Measurements from ENCODE around the gene SMG5.
"Not testable (repeated sequence)": the region's sequence is repeated elsewhere in the genome, so short reads cannot be mapped to it uniquely, and the experiment has no call there.

SMG5 gene, protein sequence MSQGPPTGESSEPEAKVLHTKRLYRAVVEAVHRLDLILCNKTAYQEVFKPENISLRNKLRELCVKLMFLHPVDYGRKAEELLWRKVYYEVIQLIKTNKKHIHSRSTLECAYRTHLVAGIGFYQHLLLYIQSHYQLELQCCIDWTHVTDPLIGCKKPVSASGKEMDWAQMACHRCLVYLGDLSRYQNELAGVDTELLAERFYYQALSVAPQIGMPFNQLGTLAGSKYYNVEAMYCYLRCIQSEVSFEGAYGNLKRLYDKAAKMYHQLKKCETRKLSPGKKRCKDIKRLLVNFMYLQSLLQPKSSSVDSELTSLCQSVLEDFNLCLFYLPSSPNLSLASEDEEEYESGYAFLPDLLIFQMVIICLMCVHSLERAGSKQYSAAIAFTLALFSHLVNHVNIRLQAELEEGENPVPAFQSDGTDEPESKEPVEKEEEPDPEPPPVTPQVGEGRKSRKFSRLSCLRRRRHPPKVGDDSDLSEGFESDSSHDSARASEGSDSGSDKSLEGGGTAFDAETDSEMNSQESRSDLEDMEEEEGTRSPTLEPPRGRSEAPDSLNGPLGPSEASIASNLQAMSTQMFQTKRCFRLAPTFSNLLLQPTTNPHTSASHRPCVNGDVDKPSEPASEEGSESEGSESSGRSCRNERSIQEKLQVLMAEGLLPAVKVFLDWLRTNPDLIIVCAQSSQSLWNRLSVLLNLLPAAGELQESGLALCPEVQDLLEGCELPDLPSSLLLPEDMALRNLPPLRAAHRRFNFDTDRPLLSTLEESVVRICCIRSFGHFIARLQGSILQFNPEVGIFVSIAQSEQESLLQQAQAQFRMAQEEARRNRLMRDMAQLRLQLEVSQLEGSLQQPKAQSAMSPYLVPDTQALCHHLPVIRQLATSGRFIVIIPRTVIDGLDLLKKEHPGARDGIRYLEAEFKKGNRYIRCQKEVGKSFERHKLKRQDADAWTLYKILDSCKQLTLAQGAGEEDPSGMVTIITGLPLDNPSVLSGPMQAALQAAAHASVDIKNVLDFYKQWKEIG

GRCh38 chr1:156282479-156283222 is at the start of gene SMG5:
Gene SMG5 (minus strand): TSS chr1:156282825. CDS start chr1:156282680, 145 bp downstream.
- peak; percentile 94 for DNase-seq

- DNase-seq = not testable (repeated sequence)
Observed at GRCh38 chr1:156323179-156323578, 40.6 kb upstream of the SMG5 start.

- no peak for DNase-seq
Observed at GRCh38 chr1:156320560-156320959, 37.9 kb upstream of the SMG5 start.

DNA sequence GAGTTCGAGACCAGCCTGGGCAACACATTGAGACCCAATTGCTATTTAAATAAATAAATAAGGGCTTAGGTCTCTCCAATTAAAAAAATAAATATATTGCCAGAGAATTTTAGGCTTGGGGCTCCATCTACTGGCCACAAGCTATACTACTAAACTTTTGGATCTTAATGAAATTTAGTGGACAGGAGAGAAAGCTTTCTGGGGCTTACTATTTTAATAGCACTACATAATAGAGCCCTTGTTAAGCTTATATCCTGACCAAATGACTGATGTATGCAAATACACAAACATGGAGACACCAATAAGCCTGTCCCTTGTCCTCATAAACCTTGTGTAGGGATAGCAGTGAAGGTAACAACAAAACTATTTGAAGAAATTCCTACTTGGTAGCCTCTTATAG is 37.0 kb upstream of the SMG5 start:
- DNase-seq = no peak

DNA sequence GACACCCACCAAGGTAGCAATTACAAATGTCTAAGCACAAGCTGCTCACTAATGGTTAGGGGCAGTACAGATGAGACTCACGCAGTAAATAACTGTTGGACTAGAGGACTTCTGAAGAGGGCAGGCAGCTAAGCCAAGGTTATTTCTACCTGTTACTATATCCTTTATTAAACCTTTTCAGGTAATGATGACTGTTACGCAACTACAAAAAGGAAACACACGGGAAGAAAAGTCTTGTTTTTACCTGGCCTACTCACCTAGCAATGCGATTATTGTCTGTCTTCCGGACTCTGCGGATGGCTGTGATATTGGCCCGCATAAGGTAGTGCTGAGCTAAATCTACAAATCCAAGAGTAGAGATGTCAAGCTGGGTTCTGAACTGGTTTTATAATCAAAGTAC is 34.3 kb upstream of the SMG5 start:
- no peak for DNase-seq

GRCh38 chr1:156310962-156311361 is 28.3 kb upstream of the SMG5 start:
- no peak for DNase-seq

GRCh38 chr1:156308078-156308477 is 25.5 kb upstream of the SMG5 start:
- no peak for DNase-seq

DNA sequence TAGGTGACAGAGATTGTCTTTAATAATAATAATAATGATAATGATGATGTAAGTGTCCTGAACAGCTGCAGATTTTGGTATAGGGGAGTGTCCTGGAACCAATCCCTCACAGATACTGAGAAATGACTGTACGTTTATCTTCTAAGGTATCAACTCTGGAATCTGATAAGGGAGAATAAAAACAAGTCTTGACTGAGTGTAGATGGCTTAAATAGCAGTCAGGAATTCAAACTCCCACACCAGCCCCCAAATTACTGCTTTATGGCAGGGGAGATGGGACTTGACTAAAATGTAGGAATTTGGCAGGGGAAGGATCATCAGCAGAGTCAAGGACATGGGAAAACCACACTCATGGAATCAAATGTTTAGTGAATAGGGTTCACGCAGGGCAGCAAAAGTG is 22.6 kb upstream of the SMG5 start:
- DNase-seq = no peak

DNA sequence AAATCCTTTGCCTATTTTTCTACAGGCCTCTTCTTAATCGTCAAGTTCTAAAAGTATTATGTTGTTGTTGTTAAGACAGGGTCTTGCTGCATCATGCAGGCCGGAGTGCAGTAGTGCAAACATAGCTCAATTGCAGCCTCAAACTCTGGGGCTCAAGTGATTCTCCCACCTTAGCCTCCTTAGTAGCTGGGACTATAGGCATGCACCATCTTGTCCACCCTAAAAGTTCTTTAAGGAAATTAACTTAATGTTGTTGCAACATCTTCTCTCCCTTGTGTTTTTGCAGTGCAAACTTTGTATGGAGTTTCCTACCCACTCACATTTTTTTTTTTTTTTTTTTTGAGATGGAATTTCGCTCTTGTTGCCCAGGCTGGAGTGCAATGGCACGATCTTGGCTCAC is 20.6 kb upstream of the SMG5 start:
- no peak for DNase-seq

DNA sequence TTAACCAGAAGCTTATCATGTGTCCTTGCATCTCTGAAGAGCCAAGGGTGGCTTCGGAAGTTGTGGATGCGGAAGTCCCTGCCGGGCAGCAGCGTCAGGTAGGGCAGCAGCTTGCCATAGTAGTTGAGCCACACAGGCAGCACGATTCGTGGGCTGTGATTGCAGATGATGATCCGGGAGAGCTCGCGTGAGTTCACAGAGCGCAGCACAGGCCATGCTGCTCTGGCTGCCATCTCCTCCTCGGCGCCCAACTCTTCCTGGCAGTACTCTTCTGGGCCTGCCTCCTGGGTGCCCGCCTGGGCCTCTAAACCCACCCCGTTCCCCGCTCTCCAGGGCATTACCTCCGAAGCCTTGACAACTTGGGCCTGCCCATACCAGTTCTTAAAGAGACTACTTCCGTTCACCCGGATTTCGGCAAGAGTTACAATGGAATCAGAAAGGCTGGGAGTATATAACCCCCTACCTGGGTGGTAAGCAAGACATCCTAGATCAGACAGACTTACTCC is 16.3 kb upstream of the SMG5 start, which contains the start of gene VHLL:
TSS of gene VHLL (minus strand) at position 456 of the 506 bp plus-strand sequence. CDS start at position 338, 118 bp downstream.
- no peak for DNase-seq

DNA sequence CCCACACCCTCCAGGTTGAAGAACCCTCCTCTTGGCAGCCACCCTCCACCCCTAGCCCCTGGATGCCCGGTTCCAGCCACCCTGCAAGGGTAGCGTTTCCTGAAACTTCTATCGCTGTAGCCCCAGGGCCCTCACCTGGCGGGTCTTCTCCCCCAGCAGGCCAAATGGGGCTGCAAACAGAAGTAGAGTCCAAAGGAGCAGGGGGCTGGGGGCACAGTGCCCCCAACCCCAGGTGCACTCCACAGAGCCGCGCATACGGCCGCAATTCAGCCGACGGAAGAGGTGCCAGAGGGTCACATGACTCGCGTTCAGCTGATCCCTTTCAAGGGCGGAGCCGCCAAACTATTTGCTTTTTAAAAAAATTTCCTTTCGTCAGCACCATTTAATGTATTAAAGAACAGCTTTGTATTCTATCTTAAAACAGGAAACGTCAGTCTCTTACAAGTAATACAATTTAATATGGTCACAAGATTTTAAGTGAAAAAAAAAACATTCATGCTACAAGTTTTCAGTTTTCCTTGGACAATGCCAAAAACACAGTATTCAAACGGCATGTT is 12.8 kb upstream of the SMG5 start, which contains the start of gene GLMP:
TSS of gene GLMP (minus strand) at position 289 of the 557 bp plus-strand sequence. CDS start at position 255, 34 bp downstream.
- DNase-seq = peak; percentile 43

DNA sequence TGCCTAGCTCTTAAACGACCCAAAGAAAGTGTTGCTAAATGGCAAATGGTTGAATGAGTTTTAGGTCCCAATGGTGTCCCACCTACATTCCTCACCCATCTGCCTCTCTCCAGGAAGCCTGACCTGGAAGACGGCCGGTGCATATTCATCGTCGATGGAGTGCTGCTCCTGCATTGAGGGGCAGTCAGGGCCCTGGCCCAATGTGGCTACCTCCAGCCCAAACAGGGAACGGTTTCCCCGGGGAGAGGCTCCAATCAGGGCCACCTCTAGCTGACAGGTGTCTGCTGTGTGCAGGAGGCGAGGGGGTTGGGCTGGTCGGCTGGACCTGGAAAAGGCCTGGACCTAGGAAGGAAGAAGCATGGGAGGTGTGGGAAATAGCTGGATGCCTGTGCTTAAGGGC is 11.3 kb upstream of the SMG5 start:
- no peak for DNase-seq

GRCh38 chr1:156293098-156293434 is 10.4 kb upstream of the SMG5 start:
- no peak for DNase-seq

GRCh38 chr1:156291226-156292061 is 8.8 kb upstream of the SMG5 start:
- DNase-seq = no peak

- no peak for DNase-seq
Observed at GRCh38 chr1:156289857-156290256, 7.2 kb upstream of the SMG5 start.

DNA sequence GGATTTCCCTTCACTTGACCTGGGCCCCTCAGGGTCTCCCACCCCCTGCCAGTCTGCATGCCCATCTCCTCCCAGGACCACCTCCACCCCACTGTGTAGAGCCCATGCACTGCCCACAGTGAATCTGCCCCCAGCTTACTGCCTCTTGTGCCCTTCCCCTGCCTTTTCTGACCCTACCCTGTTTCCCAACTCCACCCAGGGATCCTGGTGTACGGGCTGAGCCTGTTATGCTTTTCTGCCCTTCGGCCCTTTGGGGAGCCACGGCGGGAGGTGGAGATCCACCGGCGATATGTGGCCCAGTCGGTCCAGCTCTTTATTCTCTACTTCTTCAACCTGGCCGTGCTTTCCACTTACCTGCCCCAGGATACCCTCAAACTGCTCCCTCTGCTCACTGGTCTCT is 3.4 kb upstream of the SMG5 start:
- no peak for DNase-seq

- no peak for DNase-seq
Observed at GRCh38 chr1:156285437-156285836, 2.8 kb upstream of the SMG5 start.

DNA sequence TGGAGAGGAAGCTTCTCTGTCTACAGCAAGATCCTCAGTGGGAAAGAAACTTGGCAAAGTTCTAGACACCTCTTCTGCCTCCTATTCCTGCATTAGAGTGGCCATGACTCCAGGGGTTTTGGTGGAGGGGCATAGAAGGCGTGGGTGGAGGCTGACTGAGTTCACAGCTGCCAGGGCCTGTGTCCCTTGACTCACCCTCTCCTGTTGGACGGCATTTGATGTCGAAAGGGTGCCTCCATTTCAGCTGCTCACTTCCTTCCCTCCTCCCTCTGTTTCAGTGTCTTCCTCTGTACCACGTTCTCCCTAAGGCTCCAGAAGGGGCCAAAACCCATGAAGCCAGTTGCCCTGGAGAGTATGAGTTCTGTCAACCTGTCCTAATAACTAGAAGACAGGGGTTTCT is 2.1 kb upstream of the SMG5 start:
- DNase-seq = no peak

DNA sequence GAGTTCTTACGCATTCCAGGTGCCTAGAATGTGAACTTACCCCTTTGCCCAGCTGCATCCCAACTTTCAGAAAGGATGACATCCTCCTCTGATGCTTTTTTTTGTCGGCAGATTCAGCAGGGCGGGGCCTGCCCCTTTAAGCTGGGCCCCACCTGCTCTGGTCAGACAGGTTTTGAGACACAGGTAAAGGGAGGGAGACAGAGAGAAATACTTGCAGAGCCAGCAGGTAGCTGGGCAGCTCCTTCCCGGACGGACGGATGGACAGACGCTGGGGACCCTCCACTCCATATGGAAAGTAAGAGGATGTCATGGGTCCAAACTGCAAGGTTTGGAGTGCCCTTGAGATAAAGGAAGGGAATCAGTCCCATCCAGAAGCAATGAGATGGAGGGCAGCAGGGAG is 1.5 kb upstream of the SMG5 start, which contains the start of gene TMEM79:
TSS of gene TMEM79 (plus strand) at position 214 of the 400 bp plus-strand sequence. CDS start 902 bp downstream, outside the sequence.
- no peak for DNase-seq

- DNase-seq = no peak
Observed at GRCh38 chr1:156283521-156283920, 896 bp upstream of the SMG5 start.
